PFSK-1 (cell line): Measurements from ENCODE around the gene PADI2.

Experiments
- FOXP2 ChIP-seq: optimal IDR thresholded peaks from 2 replicates; pipeline ENCODE3; 2011; ENCODE audit warnings: borderline replicate concordance, control low read depth, inconsistent platforms; ENCODE audit not compliant: insufficient read depth; ENCODE audit errors: extremely low read length, extremely low read depth
- POLR2AphosphoS5 ChIP-seq: IDR thresholded peaks from 2 replicates; pipeline ENCODE4 v1.6.1; 2012; ENCODE audit warnings: low read depth, mild to moderate bottlenecking, control low read depth, low read length, moderate library complexity
- SIN3A ChIP-seq: IDR thresholded peaks from 2 replicates; pipeline ENCODE4 v1.6.1; 2012; ENCODE audit warnings: mild to moderate bottlenecking, low read length, moderate library complexity, borderline replicate concordance; ENCODE audit not compliant: insufficient read depth
- TAF1 ChIP-seq: IDR thresholded peaks from 2 replicates; pipeline ENCODE4 v1.6.1; 2012; ENCODE audit warnings: low read length, control low read depth, borderline replicate concordance; ENCODE audit not compliant: insufficient read depth
- TF ChIP-seq, protein P1 (sequence below), 2 experiments: IDR thresholded peaks; 2 replicates each; pipeline versions ENCODE4 v1.6.1 to v1.8.0; 2011 to 2012; ENCODE audit warnings: low read depth in 2 of 2, low read length in 2 of 2, control low read depth in 1 of 2, inconsistent platforms in 1 of 2, mild to moderate bottlenecking in 1 of 2, moderate library complexity in 1 of 2; ENCODE audit not compliant: insufficient read depth in 1 of 2

The PADI2 gene

GRCh38 chr1:17040135-17040534, 79.1 kb downstream of the PADI2 start:
- TF ChIP-seq POLR2AphosphoS5 (no peak), FOXP2 (no peak), SIN3A (no peak), TAF1 (no peak)
- TF ChIP-seq, protein P1, sequence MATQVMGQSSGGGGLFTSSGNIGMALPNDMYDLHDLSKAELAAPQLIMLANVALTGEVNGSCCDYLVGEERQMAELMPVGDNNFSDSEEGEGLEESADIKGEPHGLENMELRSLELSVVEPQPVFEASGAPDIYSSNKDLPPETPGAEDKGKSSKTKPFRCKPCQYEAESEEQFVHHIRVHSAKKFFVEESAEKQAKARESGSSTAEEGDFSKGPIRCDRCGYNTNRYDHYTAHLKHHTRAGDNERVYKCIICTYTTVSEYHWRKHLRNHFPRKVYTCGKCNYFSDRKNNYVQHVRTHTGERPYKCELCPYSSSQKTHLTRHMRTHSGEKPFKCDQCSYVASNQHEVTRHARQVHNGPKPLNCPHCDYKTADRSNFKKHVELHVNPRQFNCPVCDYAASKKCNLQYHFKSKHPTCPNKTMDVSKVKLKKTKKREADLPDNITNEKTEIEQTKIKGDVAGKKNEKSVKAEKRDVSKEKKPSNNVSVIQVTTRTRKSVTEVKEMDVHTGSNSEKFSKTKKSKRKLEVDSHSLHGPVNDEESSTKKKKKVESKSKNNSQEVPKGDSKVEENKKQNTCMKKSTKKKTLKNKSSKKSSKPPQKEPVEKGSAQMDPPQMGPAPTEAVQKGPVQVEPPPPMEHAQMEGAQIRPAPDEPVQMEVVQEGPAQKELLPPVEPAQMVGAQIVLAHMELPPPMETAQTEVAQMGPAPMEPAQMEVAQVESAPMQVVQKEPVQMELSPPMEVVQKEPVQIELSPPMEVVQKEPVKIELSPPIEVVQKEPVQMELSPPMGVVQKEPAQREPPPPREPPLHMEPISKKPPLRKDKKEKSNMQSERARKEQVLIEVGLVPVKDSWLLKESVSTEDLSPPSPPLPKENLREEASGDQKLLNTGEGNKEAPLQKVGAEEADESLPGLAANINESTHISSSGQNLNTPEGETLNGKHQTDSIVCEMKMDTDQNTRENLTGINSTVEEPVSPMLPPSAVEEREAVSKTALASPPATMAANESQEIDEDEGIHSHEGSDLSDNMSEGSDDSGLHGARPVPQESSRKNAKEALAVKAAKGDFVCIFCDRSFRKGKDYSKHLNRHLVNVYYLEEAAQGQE (IDR thresholded peaks at IDR 0.05; ENCODE audit: insufficient read depth in 1 of 2, low read depth in 2 of 2, low read length in 2 of 2) = no peak

- TF ChIP-seq POLR2AphosphoS5 = no peak
- no peak for TF ChIP-seq FOXP2
- TF ChIP-seq, protein P1 (IDR thresholded peaks at IDR 0.05; ENCODE audit: insufficient read depth in 1 of 2, low read depth in 2 of 2, low read length in 2 of 2) = no peak
- TF ChIP-seq SIN3A = no peak
- no peak for TF ChIP-seq TAF1
These were observed 79.7 kb downstream of the PADI2 start for GRCh38 chr1:17039522-17039921.

- TF ChIP-seq POLR2AphosphoS5 (no peak), SIN3A (no peak)
These were observed 85.8 kb downstream of the PADI2 start for GRCh38 chr1:17033481-17033880.

DNA sequence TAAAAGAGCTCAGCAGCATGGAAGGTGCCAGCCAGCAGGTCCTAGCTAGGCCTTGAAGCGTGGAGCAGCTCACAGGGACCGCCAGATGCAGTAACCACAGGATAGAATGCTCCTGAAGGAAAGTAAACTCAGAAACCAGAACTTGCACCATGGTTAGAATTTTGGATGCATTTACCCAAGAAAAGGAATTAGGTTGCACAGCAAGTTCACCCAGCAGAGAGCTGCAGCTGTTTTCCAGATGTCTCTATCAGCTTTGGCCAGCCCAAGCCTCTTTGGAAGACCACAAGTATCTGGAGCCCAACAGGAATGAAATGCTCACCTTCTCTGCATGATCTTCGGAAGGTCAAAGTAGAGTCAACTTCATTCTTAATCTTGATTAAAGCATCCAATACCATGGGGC, 86.5 kb downstream of the PADI2 start:
- TF ChIP-seq TAF1 (no peak), FOXP2 (no peak), POLR2AphosphoS5 (no peak), SIN3A (no peak)
- TF ChIP-seq, protein P1 (IDR thresholded peaks at IDR 0.05; ENCODE audit: insufficient read depth in 1 of 2, low read depth in 2 of 2, low read length in 2 of 2) = no peak

- TF ChIP-seq TAF1 (no peak), SIN3A (no peak), POLR2AphosphoS5 (no peak), FOXP2 (no peak)
- TF ChIP-seq, protein P1 (IDR thresholded peaks at IDR 0.05; ENCODE audit: insufficient read depth in 1 of 2, low read depth in 2 of 2, low read length in 2 of 2) = no peak
These were observed 87.8 kb downstream of the PADI2 start for GRCh38 chr1:17031436-17031835.

GRCh38 chr1:17030206-17030605, 89.0 kb downstream of the PADI2 start:
- TF ChIP-seq SIN3A (no peak), TAF1 (no peak), FOXP2 (no peak), POLR2AphosphoS5 (no peak)
- TF ChIP-seq, protein P1 (IDR thresholded peaks at IDR 0.05; ENCODE audit: insufficient read depth in 1 of 2, low read depth in 2 of 2, low read length in 2 of 2) = no peak
